Activated T-helper 17 cell treated with anti-CD3 and anti-CD28 coated beads, Interleukin-2, amount 50 U/mL, for 72 hours (primary cell): ENCODE results near the gene PMM1. TPM values are rescaled to one million over a fixed set of nuclear protein-coding genes. Genes with fewer than 3 reads are reported as not detected.
"Not testable (repeated sequence)": the region's sequence is repeated elsewhere in the genome, so short reads cannot be mapped to it uniquely, and the experiment has no call there.

ENCODE experiments used
- ATAC-seq: fragments of 150-1000 bp; cut with Tn5 transposase; replicated peaks from 2 replicates; pipeline ENCODE4 v1.10.0; 2021; ENCODE audit warnings: mild to moderate bottlenecking, moderate library complexity
- H3K27ac Mint-ChIP-seq: one replicate; pipeline ENCODE4 v1.8.0; 2022; ENCODE audit warnings: mixed read lengths
- H3K27me3 Mint-ChIP-seq: one replicate; pipeline ENCODE4 v1.8.0; 2022; ENCODE audit warnings: mixed read lengths
- H3K36me3 Mint-ChIP-seq: one replicate; pipeline ENCODE4 v1.8.0; 2022; ENCODE audit warnings: low read depth, mild to moderate bottlenecking, mixed read lengths
- H3K4me1 Mint-ChIP-seq: one replicate; pipeline ENCODE4 v1.8.0; 2022; ENCODE audit warnings: mixed read lengths
- H3K4me3 Mint-ChIP-seq: one replicate; pipeline ENCODE4 v1.8.0; 2022; ENCODE audit warnings: mild to moderate bottlenecking, mixed read lengths
- H3K9me3 Mint-ChIP-seq: one replicate; pipeline ENCODE4 v1.8.0; 2022; ENCODE audit warnings: mixed read lengths
- total RNA-seq, 2 donors: library from RNA; stranded (reverse); gene quantifications; one replicate each; pipeline ENCODE4 v1.2.3, GENCODE V29; 2022

The PMM1 gene
- total RNA-seq, 2 donors from 2014 or later: 41.0 to 54.7 TPM

DNA sequence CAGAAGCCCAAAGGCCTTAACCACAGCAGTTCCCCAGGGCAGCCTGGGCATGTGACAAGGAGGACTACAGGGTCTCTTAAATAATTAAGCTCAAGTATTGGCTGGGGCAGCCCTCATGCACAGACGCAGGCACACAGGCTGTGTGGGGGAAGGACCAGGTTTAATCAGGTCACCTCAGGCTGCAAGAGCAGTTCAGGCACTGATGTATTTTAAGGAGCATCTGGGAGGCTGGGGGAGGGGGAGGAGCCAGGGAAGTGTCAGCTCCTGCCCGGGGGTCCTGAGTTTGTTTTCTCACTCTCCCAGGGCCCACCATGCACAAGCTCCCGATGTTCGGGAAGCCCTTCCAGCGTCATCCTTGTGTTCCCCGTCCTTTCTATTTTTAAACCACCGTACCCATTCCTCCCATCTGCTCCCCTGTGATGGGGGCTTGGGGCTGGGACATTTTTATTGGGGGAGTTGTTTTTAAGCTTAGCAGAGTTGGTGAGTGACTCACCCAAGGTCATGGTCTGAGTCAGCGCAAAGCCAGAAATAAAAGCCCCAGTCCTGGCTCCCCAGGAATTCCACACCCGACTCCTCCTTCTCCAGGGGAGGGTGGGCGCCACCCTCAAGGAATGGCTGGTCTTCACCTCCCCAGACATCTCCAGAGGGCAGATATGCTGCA, 26.5 kb downstream of the PMM1 start:
- no peak overlapping the region for H3K27ac Mint-ChIP-seq
- no peaks in the 10 kb centered on the region for H3K9me3 Mint-ChIP-seq
- ATAC-seq: no peak
- no peak overlapping the region for H3K4me3 Mint-ChIP-seq
- H3K27me3 Mint-ChIP-seq: peaks cover 12% of the 10 kb centered on the region
- no peaks in the 10 kb centered on the region for H3K4me1 Mint-ChIP-seq
- H3K36me3 Mint-ChIP-seq: no peaks in the 10 kb centered on the region

- H3K27ac Mint-ChIP-seq: peak overlapping the region; percentile 12
These were observed 27.2 kb downstream of the PMM1 start for GRCh38 chr22:41562461-41562860.

DNA sequence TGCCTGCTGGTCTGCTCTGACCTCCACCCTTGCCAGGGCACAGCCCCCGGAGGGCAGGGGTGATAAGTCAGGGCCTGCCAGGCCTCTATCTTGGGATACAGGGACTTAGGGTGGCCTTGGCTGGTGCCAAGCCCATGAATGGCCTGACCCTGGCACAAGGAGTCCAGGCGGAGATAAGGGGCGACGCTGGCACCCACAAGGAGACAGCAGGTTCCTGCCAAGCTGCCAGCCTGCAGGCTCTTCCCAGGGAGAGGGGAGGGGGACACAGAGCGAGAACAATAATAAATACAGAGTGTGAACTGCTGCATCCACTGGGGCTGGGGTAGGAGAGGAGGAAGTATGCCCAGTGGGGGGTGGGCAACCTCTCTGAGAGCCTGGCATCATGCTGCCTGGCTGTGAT, 27.9 kb downstream of the PMM1 start:
- Mint-ChIP-seq H3K9me3 (no peaks in the 10 kb centered on the region), H3K27ac (peak overlapping the region; percentile 12), H3K4me3 (no peak overlapping the region)

More at GRCh38 chr22:41562461-41562860, 27.2 kb downstream of the PMM1 start:
- no peaks in the 10 kb centered on the region for H3K36me3 Mint-ChIP-seq
- no peak for ATAC-seq
- H3K9me3 Mint-ChIP-seq: no peaks in the 10 kb centered on the region
- no peak overlapping the region for H3K4me3 Mint-ChIP-seq
- H3K27me3 Mint-ChIP-seq: peaks cover 16% of the 10 kb centered on the region
- no peaks in the 10 kb centered on the region for H3K4me1 Mint-ChIP-seq

DNA sequence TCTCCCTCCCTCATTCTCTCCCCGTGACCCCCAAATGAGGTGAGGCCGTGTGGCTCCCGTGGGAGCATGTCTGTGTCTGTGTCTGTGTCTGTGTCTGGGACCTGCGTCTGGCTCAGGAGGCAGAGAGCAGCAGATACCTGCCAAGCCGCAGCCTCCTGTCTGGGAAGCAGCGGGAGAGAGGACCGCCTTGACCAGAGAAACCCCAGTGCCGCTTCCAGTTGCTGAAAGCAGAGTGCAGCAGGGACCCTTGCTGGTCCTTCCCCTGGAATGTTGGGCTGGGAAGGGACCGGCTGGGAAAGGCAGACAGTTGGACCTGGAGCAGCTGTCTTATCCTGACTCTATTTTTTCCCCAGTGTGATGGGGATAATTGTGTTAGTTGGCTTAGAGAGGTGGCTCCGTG, 28.3 kb downstream of the PMM1 start:
- H3K36me3 Mint-ChIP-seq: no peaks in the 10 kb centered on the region
- peaks cover 19% of the 10 kb centered on the region for H3K27me3 Mint-ChIP-seq
- H3K9me3 Mint-ChIP-seq: no peaks in the 10 kb centered on the region
- H3K4me1 Mint-ChIP-seq: no peaks in the 10 kb centered on the region
- ATAC-seq: no peak
- peak overlapping the region; percentile 56 for H3K27ac Mint-ChIP-seq
- no peak overlapping the region for H3K4me3 Mint-ChIP-seq

More for the DNA sequence above, 27.9 kb downstream of the PMM1 start:
- no peak for ATAC-seq
- Mint-ChIP-seq H3K4me1 (no peaks in the 10 kb centered on the region), H3K27me3 (peaks cover 17% of the 10 kb centered on the region), H3K36me3 (no peaks in the 10 kb centered on the region)

DNA sequence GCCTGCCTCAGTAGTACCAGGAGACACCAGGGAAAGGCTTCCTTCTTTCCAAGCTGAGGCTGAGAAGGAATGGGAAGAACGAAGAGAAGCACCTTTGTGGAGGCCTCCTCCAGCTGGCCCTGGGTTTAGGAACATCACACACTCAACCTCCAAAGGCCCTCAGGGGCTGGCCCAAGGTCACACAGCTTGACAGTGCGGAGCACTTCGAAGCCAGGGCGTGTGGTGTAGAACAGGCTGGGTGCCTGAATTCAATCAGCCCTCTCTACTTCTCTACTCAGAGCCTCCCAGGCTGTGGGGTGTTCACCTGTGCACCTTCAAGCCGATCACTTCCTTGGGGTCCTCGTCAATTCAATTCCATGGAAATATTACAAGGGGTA, 29.6 kb downstream of the PMM1 start:
- Mint-ChIP-seq H3K27ac (no peak overlapping the region), H3K9me3 (no peaks in the 10 kb centered on the region), H3K27me3 (peaks cover 21% of the 10 kb centered on the region), H3K4me3 (no peak overlapping the region), H3K36me3 (no peaks in the 10 kb centered on the region), H3K4me1 (no peaks in the 10 kb centered on the region)
- no peak for ATAC-seq

DNA sequence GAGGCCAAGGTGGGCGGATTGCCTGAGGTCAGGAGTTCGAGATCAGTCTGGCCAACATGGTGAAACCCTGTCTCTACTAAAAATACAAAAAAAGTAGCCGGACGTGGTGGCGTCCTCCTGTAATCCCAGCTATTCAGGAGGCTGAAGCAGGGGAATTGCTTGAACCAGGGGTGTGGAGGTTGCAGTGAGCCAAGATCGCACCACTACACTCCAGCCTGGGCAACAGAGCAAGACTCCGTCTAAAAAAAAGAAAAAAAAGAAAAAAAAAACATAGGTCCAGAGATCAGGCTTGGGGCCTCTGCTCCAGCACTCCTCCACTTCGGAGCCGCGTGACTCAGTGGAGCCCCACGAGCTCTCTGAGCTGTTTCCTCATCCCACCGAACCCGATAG, 31.4 kb downstream of the PMM1 start:
- not testable (repeated sequence) for H3K36me3 Mint-ChIP-seq, H3K4me3 Mint-ChIP-seq, H3K27ac Mint-ChIP-seq, H3K4me1 Mint-ChIP-seq, ATAC-seq, H3K9me3 Mint-ChIP-seq
- peaks cover 21% of the 10 kb centered on the region for H3K27me3 Mint-ChIP-seq

- Mint-ChIP-seq H3K9me3 (no peaks in the 10 kb centered on the region), H3K4me3 (no peak overlapping the region), H3K4me1 (no peaks in the 10 kb centered on the region), H3K27ac (no peak overlapping the region), H3K36me3 (no peaks in the 10 kb centered on the region), H3K27me3 (peaks cover 21% of the 10 kb centered on the region)
- peak; percentile 80 for ATAC-seq
These were observed 32.0 kb downstream of the PMM1 start for GRCh38 chr22:41557401-41558240.

DNA sequence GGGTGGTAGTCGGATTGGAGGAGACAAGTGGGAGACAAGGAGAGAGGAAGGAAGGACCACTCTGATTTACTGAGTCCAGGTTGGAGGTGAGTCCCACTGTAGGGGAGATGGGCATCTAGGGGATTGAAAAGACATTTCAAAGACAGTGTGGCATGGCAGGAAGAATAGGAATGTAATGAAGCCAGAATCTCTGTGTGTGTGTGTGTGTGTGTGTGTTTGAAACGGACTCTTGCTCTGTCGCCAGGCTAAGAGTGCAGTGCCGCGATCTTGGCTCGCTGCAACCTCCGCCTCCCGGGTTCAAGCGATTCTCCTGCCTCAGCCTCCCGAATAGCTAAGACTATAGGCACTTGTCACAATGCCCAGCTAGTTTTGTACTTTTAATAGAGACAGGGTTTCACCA, 33.1 kb downstream of the PMM1 start:
- peaks cover 21% of the 10 kb centered on the region for H3K27me3 Mint-ChIP-seq

DNA sequence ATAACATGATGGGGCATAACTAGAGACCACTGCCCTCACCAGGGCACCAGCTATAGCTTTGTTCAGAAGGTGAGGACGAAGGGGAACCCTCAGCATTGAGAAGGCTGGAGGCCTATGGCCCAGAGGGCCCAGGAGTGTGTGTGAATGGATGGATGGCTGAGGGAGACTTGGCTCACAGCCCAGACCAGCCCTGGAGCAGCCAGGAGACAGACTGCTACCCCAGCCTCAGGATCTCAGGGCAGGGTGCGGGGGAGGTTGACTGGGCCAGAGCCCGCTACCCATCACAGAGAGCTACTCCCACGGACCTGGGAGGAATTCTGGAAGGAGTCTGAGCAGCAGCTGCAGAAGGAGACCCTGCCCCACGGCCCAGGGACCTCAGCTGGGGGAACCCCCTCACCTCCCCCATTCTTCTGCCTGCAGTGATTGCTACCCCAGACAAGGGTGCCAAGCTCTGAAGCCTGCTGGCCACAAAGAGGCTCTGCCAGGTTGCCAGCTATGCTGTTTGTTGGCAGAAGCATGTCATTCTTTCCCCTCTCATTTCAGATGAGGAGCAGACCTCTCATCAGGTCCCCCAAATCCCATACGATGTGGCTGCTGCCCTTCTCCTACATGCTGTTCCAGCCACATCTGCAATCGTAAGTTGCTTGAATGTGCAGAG, 34.2 kb downstream of the PMM1 start:
- no peaks in the 10 kb centered on the region for H3K9me3 Mint-ChIP-seq
- H3K4me1 Mint-ChIP-seq: no peaks in the 10 kb centered on the region
- H3K27ac Mint-ChIP-seq: no peak overlapping the region
- no peak for ATAC-seq
- peaks cover 13% of the 10 kb centered on the region for H3K27me3 Mint-ChIP-seq
- no peak overlapping the region for H3K4me3 Mint-ChIP-seq
- H3K36me3 Mint-ChIP-seq: no peaks in the 10 kb centered on the region

More for the DNA sequence above, 33.1 kb downstream of the PMM1 start:
- H3K36me3 Mint-ChIP-seq: no peaks in the 10 kb centered on the region
- no peaks in the 10 kb centered on the region for H3K9me3 Mint-ChIP-seq
- ATAC-seq: no peak
- H3K4me1 Mint-ChIP-seq: no peaks in the 10 kb centered on the region
- H3K27ac Mint-ChIP-seq: no peak overlapping the region
- H3K4me3 Mint-ChIP-seq: no peak overlapping the region

DNA sequence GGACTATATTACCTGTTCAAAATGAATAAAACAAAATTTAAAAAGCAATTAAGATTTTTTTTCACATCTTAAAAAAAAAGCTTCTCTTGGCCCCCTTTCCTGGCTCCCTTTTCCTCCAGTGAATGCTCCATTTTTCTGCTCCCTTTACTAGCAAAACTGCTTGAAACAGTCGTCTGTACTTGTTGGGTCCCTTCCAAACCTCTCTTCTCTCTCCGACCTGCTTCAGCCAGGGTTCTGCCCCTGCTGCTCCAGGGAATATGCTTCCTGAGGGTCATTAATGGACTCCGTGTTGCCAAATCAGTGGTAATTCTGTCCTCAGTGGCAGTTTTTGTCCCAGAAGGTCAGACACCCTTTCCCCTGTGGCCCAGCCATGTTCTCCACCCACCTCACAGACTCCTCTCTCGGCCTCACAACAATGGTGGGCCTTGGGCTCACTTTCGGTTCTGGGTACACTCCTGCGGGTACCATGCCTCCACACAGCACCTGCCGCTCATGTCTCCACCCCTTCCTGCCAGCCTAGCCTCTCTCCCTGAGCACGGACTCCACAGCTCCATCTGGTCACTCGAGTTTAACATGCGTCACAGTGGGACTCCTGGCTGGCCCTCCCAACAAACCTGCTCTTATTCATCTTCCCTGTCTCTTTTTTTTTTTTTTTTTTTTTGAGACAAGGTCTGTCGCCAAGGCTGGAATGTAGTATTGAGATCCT, 37.6 kb downstream of the PMM1 start:
- no peaks in the 10 kb centered on the region for H3K4me1 Mint-ChIP-seq
- H3K4me3 Mint-ChIP-seq: no peak overlapping the region
- ATAC-seq: no peak
- no peak overlapping the region for H3K27ac Mint-ChIP-seq
- H3K36me3 Mint-ChIP-seq: no peaks in the 10 kb centered on the region
- H3K27me3 Mint-ChIP-seq: peaks cover 4% of the 10 kb centered on the region
- no peaks in the 10 kb centered on the region for H3K9me3 Mint-ChIP-seq

DNA sequence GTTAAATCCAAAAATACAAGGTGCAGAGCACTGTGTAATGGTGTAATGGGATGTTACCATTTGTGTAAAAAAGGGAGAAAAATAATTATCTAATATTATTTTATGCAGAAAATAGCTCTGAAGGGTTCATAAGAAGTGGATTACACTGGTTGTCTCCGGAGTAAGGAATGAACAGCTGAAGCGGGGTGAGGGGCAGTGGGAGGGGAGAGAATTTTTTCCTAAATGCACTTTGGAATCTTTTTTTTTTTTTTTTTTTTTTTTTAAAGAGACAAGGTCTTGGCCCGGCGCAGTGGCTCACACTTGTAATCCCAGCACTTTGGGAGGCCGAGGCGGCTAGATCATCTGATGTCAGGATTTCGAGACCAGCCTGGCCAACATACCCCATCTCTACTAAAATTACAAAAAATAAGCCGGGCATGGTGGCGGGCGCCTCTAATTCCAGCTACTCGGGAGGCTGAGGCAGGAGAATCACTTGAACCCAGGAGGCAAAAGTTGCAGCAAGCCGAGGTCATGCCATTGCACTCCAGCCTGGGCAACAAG, 38.6 kb downstream of the PMM1 start:
- Mint-ChIP-seq H3K36me3 (no peaks in the 10 kb centered on the region), H3K27ac (no peak overlapping the region), H3K9me3 (no peaks in the 10 kb centered on the region), H3K27me3 (no peaks in the 10 kb centered on the region), H3K4me3 (no peak overlapping the region), H3K4me1 (no peaks in the 10 kb centered on the region)
- no peak for ATAC-seq

GRCh38 chr22:41548830-41549211, 40.8 kb downstream of the PMM1 start:
- Mint-ChIP-seq H3K27me3 (no peaks in the 10 kb centered on the region), H3K27ac (no peak overlapping the region), H3K36me3 (peaks cover 6% of the 10 kb centered on the region), H3K9me3 (no peaks in the 10 kb centered on the region), H3K4me1 (peaks cover 10% of the 10 kb centered on the region), H3K4me3 (no peak overlapping the region)
- ATAC-seq: no peak

DNA sequence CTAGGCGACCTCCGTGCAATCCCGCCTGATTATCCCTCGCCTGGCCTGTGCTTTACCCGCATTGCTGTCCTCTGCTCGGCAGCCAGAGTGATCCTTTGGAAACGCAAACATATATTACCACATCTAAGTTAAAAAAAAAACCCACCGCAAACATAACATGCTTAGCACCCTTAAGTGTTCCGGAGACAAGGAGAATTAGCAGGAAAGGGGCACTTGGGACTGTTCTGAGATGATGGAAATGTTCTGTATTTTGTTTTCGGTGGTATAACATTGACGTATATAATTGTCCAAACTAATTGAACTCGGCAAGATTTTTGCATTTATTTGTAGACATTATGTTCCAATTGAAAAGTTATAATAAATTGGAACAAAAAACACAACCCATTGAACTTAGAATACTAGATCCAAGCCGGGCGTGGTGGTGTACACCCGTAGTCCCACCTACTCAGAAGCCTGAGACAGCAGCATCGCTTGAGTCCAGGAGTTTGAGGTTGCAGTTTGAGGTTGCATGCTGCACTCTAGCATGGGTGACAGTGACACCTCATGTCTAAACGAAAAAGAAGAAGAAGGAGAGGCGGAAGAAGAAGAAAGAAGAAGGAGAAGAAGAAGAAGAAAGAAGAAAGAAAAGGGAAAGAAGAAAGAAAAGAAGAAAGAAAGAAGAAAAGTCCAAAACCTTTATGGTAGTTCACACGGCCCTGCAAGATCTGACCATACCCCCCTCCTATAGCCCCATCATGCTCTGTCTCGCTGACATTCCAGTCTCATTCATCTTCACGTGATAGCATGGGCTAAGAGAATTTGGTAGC, 44.8 kb downstream of the PMM1 start:
- Mint-ChIP-seq H3K9me3 (no peaks in the 10 kb centered on the region), H3K4me3 (peak overlapping the region; percentile 98), H3K36me3 (peaks cover 27% of the 10 kb centered on the region), H3K27ac (peak overlapping the region; percentile 82), H3K4me1 (peaks cover 29% of the 10 kb centered on the region), H3K27me3 (no peaks in the 10 kb centered on the region)
- peak; percentile 1 for ATAC-seq
